ENCODE results near the gene KRT74. TPM values are rescaled to one million over a fixed set of nuclear protein-coding genes. Genes with fewer than 3 reads are reported as not detected.

KRT74 gene
- polyA plus RNA-seq, 1 donor (not counting 4 experiments of a cell fraction or from before 2014, with no cell fraction given): 0.17 TPM

DNA sequence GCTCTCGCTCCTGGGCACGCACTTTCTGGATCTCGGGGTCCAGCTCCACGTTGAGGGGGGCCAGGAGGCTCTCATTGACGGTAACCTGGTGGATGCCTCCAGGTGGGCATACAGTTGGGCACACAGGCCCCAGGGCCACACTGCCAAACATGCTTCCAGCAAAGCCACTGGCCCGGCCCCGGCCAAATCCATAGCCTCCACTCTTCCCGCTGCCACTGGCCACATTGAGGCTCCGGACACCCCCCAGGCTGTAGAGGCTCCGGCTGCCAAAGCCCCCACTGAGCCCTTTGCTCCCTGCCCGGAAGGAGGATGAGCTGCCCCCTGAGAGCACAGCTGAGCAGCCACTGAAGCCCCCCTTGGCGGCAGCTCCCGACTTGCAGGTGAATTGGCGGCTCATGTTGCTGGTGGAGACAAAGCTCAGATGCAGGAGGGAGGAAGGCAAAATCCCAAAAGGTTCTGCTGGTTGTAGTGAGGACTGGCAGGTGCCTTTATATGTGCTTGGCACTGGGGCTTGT is 20.9 kb downstream of the KRT74 start, which contains the start of gene KRT71:
Gene KRT71 (minus strand): TSS at position 465 of the 515 bp plus-strand sequence. CDS start 68 bp downstream, at position 397.
- FAIRE-seq (no peak), DNase-seq (ENCODE audit: low read depth, low spot score) (no peak)
- TF ChIP-seq, protein P1, sequence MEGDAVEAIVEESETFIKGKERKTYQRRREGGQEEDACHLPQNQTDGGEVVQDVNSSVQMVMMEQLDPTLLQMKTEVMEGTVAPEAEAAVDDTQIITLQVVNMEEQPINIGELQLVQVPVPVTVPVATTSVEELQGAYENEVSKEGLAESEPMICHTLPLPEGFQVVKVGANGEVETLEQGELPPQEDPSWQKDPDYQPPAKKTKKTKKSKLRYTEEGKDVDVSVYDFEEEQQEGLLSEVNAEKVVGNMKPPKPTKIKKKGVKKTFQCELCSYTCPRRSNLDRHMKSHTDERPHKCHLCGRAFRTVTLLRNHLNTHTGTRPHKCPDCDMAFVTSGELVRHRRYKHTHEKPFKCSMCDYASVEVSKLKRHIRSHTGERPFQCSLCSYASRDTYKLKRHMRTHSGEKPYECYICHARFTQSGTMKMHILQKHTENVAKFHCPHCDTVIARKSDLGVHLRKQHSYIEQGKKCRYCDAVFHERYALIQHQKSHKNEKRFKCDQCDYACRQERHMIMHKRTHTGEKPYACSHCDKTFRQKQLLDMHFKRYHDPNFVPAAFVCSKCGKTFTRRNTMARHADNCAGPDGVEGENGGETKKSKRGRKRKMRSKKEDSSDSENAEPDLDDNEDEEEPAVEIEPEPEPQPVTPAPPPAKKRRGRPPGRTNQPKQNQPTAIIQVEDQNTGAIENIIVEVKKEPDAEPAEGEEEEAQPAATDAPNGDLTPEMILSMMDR (optimal IDR thresholded peaks at IDR 0.05 in 1 of 3, IDR thresholded peaks at IDR 0.05 in 1 of 3, conservative IDR thresholded peaks at IDR 0.05 in 1 of 3; ENCODE audit: extremely low read depth in 1 of 3, insufficient read depth in 2 of 3, low read length in 3 of 3): no peak
- TF ChIP-seq EZH2 (IDR thresholded peaks at IDR 0.05; ENCODE audit: low read length): no peak
- Histone ChIP-seq H3K79me2 (ENCODE audit: control insufficient read depth, insufficient read depth, low read length) (no peaks in the 10 kb centered on the region), H3K4me3 (ENCODE audit: control insufficient read depth in 2 of 3, extremely low read depth in 1 of 3, insufficient read depth in 2 of 3, low read depth in 1 of 3, low read length in 3 of 3) (no peak within 1 kb of the TSS), H3K9ac (ENCODE audit: control insufficient read depth, extremely low read depth, insufficient read depth, low read length) (no peak within 1 kb of the TSS), H4K20me1 (ENCODE audit: control insufficient read depth, extremely low read depth, insufficient read depth, low read length) (no peaks in the 10 kb centered on the region), H3K9me1 (ENCODE audit: control insufficient read depth, extremely low read depth, insufficient read depth, low read length) (no peaks in the 10 kb centered on the region), H3K4me2 (ENCODE audit: control insufficient read depth, extremely low read depth, insufficient read depth, low read depth, low read length) (no peak within 1 kb of the TSS), H2AFZ (ENCODE audit: control insufficient read depth, low read length) (no peak within 1 kb of the TSS), H3K36me3 (ENCODE audit: control insufficient read depth in 2 of 2, extremely low read depth in 1 of 2, insufficient read depth in 2 of 2, low read length in 2 of 2) (no peaks in the 10 kb centered on the region), H3K27me3 (ENCODE audit: control insufficient read depth, extremely low read depth, insufficient read depth, low read length) (peaks cover 16% of the 10 kb centered on the region), H3K9me3 (ENCODE audit: control insufficient read depth, low read depth, low read length) (no peaks in the 10 kb centered on the region), H3K4me1 (ENCODE audit: control insufficient read depth, extremely low read depth, insufficient read depth, low read length) (no peaks in the 10 kb centered on the region), H3K27ac (ENCODE audit: control insufficient read depth, insufficient read depth, low read length) (no peak within 1 kb of the TSS)
- dilution Hi-C loops (cut with MboI; ENCODE audit: extremely low pct_ligation_motif_present, low sequenced_read_pairs): no loop called here

DNA sequence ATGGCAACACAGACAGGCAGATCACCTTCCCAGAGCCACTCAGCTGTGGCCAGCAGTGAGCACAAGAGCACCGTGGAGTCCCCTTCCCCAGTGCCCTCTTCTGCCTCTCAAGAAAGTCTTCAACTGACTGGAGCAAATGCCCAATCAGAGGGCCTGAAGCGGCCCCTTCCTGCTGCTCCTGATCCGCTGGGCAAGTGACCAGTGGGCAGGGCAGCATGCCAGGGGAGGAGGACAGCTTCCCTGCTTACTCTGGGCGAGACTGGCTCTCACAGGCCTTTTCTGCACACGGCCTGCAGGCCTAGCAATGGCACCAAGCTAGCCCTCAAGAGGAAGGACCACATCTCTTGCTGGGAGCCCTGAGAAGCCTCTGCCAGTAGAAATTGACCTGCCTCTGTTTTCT is 21.6 kb downstream of the KRT74 start:
- Histone ChIP-seq H3K4me3 (ENCODE audit: control insufficient read depth in 2 of 3, extremely low read depth in 1 of 3, insufficient read depth in 2 of 3, low read depth in 1 of 3, low read length in 3 of 3) (no peak overlapping the region), H3K9ac (ENCODE audit: control insufficient read depth, extremely low read depth, insufficient read depth, low read length) (no peak overlapping the region), H3K4me1 (ENCODE audit: control insufficient read depth, extremely low read depth, insufficient read depth, low read length) (no peaks in the 10 kb centered on the region), H3K4me2 (ENCODE audit: control insufficient read depth, extremely low read depth, insufficient read depth, low read depth, low read length) (no peak overlapping the region), H3K27ac (ENCODE audit: control insufficient read depth, insufficient read depth, low read length) (no peak overlapping the region), H3K9me3 (ENCODE audit: control insufficient read depth, low read depth, low read length) (no peaks in the 10 kb centered on the region), H2AFZ (ENCODE audit: control insufficient read depth, low read length) (no peak overlapping the region), H3K36me3 (ENCODE audit: control insufficient read depth in 2 of 2, extremely low read depth in 1 of 2, insufficient read depth in 2 of 2, low read length in 2 of 2) (no peaks in the 10 kb centered on the region), H4K20me1 (ENCODE audit: control insufficient read depth, extremely low read depth, insufficient read depth, low read length) (no peaks in the 10 kb centered on the region), H3K79me2 (ENCODE audit: control insufficient read depth, insufficient read depth, low read length) (no peaks in the 10 kb centered on the region), H3K9me1 (ENCODE audit: control insufficient read depth, extremely low read depth, insufficient read depth, low read length) (no peaks in the 10 kb centered on the region), H3K27me3 (ENCODE audit: control insufficient read depth, extremely low read depth, insufficient read depth, low read length) (peaks cover 16% of the 10 kb centered on the region)
- DNase-seq (ENCODE audit: low read depth, low spot score): no peak
- no peak for FAIRE-seq
- TF ChIP-seq, protein P1 (optimal IDR thresholded peaks at IDR 0.05 in 1 of 3, IDR thresholded peaks at IDR 0.05 in 1 of 3, conservative IDR thresholded peaks at IDR 0.05 in 1 of 3; ENCODE audit: extremely low read depth in 1 of 3, insufficient read depth in 2 of 3, low read length in 3 of 3): no peak
- no peak for TF ChIP-seq EZH2 (IDR thresholded peaks at IDR 0.05; ENCODE audit: low read length)
- dilution Hi-C loops (cut with MboI; ENCODE audit: extremely low pct_ligation_motif_present, low sequenced_read_pairs): no loop called here
